ENCODE data around the gene OR52A1. TPM values are rescaled to one million over a fixed set of nuclear protein-coding genes. Genes with fewer than 3 reads are reported as not detected.
"Not testable (repeated sequence)": the region's sequence is repeated elsewhere in the genome, so short reads cannot be mapped to it uniquely, and the experiment has no call there.

Gene OR52A1
- polyA plus RNA-seq (ENCODE audit: insufficient read length) = 0.02 TPM
- long read RNA-seq, donor 1, partial matches to known transcripts = 0 of 1 reads
- long read RNA-seq, donor 1, other reads (novel, unspliced or antisense) = 0 of 1 reads
- long read RNA-seq, donor 2 = 0 reads
- long read RNA-seq, donor 3 = 0 reads
- long read RNA-seq, donor 4 = 0 reads
- long read RNA-seq, donor 5 = 0 reads
- long read RNA-seq, donor 6 = 0 reads
- long read RNA-seq, donor 7 = 0 reads
- long read RNA-seq, donor 8 = 0 reads

DNA sequence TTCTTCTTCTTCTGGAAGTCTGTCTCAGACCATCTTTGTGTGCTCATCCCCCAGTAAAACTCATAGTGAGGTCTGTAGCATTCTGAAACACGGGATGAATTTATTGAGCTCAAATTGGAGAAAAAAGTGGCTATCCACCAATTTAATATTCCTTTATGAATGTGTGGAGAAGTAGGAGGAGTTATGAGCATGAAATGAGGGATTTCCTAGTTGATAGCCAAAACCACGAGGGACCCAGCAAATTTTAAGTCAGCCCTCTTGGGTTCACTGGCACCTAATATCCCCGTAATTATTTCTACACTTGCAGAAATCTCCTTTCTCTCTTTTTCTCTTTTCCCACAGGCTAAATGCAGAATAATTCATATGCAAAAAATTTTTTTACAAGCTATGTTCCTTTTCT lies at the start of gene OR52A1:
Gene OR52A1 (minus strand): TSS at position 101 of the 400 bp plus-strand sequence. CDS start 2,388 bp downstream, outside the sequence.
- DNase-seq = no peak

DNA sequence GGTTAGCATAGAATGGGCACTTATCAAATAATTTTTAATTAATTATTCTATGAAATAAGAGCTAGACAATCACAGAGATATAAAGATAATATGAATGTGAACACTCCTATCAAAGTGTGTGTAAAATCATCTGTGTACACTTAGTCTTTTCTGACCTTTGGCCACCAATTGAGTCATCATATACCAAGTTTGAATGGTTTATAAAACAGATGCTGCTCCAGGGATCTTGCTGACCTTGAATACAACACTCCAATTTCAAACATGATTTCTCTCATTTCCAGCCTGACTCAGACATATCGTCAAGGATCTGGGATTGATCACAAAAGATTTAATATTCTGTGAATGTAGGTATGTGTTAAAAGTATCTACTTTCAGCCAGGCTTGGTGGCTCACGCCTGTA lies 48.8 kb upstream of the OR52A1 start:
- no peak for DNase-seq

DNA sequence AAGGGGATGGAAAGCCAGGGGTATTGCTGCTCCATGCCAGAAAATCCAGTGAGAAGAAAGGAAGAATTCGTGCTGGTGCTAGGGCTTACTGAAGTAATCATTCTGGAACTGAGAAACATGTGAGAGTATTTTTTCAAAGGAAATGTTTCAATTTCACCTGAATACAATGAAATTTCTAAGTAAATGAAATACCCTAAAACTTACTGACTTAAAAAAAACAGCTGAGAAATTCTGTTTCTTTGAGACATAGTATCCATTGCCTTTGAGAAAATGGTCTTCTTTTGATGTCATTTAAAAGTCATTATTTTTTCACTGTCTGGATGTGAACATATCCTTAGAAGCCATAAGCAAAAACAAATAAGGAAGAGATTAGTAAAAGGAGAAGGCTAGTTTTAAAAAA lies 46.0 kb upstream of the OR52A1 start, which contains the start of gene OR51V1:
Gene OR51V1 (minus strand): TSS at position 101 of the 400 bp plus-strand sequence. CDS start 0 bp downstream, at position 101.
- DNase-seq = no peak

DNA sequence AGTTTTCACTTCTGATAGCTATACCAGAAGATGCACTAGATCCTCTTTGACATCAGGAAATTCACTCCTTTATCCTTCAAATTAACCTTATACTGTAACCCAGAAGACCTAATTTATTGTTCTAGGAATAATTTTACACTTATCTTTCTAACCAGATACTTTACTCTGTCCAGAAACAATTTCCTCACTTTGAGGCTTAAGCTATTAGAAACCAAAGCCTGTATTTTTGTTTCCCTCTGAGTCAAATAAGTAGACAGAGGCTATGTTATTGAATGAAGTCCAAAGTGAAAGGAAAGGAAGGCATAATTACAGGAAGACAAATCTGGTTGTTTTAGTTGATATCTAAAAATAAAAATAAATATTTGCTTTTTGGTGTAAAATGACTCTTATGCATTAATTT lies 43.7 kb upstream of the OR52A1 start:
- DNase-seq = no peak

DNA sequence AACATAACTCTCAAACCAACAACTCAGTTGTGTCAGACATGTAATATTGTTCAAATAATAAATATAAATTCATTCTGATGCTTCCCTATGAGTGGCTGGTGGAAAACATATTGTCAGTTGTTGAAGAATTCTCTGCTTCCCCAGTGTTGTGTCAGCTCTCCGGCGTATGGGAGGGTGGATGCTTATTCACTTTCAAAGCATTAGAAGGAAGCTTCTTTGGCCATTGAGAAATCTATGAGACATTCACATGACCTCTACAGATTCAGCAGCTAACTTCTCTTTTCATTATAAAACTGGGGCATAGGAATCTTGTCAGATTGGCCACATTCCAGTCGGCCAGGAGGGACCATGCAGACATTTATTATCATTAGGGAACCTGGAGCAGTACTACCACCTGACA lies 43.0 kb upstream of the OR52A1 start:
- DNase-seq = no peak

DNA sequence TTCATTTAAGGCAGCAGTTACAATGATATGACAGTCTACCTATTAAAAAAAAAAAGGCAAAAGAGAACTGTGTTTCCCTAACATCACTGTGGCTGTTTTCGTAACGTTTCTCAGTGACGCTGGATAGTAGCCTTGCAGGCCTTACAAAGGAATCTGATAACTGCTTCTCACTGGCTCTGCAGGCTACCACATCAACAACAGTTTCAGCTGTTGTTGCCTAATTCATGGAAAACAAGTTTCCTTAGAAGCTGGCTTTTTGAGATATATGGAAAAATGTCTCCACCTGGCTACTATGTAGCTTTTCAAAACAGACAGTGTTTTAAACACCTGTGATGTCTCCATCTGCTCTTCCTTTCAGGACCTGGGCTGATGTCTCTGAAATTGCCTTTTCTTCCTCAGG lies 42.2 kb upstream of the OR52A1 start:
- DNase-seq = no peak

GRCh38 chr11:5196067-5196466 lies 41.5 kb upstream of the OR52A1 start:
- no peak for DNase-seq

DNA sequence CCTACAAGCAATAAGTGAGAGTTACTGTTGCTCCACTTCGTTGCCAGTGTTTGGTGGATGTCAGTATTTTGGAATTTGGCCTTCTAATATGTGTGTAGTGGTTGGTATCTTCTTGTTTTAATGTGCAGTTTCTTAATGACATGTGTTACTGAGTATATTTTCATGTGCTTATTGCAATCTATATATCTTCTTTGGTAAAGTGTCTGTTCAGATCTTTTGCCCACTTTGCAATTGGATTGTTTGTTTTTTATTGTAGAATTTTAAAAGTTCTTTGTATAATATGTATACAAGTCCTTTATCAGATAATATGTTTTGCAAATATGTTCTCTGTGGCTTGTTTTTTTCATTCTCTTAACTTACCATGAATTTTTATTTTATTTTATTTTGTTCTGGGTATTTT lies 38.2 kb upstream of the OR52A1 start:
- DNase-seq = no peak

- no peak for DNase-seq
Observed at GRCh38 chr11:5188201-5188600, 33.6 kb upstream of the OR52A1 start.

GRCh38 chr11:5178046-5178837 lies 23.7 kb upstream of the OR52A1 start:
- no peak for DNase-seq

- DNase-seq = no peak
Observed at GRCh38 chr11:5174934-5175333, 20.4 kb upstream of the OR52A1 start.

GRCh38 chr11:5171856-5172255 lies 17.3 kb upstream of the OR52A1 start:
- no peak for DNase-seq

DNA sequence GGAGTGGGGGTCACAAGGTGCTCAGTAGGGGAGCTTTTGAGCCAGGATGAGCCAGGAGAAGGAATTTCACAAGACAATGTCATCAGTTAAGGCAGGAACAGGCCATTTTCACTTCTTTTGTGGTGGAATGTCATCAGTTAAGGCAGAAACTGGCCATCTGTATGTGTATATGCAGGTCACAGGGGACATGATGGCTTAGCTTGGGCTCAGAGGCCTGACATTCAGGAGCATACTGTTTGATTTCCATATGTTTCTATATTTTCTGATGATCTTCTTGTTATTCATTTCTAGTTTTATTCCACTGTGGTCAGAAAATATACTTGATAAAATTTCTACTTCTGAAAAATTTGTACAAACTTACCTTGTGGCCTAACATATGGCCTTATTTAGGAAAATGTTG lies 11.3 kb upstream of the OR52A1 start:
- not testable (repeated sequence) for DNase-seq

- DNase-seq = not testable (repeated sequence)
Observed at GRCh38 chr11:5164807-5165206, 10.2 kb upstream of the OR52A1 start.

DNA sequence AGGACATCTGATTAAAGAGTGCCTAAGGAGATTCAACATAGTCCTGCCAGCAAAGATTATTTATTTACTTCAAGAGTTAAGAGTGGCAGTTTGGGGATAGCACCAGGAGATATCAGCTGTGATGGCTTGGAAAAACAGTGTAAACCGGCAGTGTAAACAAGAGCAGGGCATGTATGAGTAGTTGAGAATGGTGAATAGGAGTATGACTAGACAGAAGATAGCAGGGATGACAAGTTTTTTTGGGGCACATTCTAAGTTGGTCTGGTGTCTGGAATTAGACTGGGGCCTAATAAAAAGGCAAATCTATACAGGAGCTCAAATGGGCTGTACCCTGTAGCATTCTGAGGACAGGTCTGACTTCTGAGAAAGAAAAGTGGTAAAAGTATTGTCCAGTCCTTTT lies 6.5 kb upstream of the OR52A1 start:
- not testable (repeated sequence) for DNase-seq

DNA sequence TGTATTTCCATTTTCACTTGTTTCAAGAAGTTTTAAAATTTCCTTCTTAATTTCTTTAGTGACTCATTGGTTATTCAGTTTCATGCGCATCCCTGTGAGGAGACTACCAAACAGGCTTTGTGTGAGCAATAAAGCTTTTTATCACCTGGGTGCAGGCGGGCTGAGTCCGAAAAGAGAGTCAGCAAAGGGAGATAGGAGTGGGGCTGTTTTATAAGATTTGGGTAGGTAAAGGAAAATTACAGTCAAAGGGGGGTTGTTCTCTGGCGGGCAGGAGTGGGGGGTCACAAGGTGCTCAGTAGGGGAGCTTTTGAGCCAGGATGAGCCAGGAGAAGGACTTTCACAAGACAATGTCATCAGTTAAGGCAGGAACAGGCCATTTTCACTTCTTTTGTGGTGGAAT lies 5.7 kb upstream of the OR52A1 start:
- not testable (repeated sequence) for DNase-seq

GRCh38 chr11:5159806-5160205 lies 5.2 kb upstream of the OR52A1 start:
- DNase-seq = no peak

DNA sequence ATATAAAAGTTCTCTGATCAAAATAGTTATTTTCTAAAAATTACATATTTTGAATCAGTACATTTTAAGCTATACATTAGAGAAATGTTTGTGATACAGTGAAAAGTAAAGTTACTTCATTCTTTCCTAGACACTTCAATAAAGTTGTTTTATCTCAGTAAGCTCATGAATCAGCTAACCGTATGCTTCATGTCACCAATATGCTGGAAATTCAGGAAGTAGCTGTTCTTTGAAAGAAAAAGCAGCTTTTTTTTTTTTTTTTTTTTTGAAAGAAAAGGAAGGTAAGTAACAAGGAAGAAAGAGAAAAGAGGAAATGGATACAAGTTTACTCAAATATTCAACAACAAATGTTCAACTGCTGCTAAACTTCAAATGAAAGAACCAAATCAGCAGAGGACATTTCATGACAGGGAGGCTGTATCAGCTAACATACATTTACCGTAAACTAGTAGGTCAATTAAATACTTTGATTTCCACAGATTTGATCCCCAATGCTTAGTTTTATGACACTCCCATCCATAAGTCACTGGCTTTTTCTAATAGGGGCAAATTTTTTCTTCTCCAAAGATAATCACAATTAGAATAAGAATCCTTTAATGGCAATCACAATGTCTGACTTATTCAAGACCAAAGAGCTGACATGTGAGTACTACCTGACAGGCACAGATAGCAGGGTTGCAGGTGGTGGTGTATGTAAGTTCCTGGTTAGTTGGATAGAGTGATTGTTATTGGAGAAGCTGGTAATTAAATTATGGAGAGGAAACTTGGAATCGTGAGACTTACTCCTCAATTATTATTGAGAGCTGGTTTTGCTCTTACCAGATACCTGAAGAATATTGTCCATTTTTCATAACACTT lies 754 bp downstream of the OR52A1 start:
- no peak for DNase-seq

DNA sequence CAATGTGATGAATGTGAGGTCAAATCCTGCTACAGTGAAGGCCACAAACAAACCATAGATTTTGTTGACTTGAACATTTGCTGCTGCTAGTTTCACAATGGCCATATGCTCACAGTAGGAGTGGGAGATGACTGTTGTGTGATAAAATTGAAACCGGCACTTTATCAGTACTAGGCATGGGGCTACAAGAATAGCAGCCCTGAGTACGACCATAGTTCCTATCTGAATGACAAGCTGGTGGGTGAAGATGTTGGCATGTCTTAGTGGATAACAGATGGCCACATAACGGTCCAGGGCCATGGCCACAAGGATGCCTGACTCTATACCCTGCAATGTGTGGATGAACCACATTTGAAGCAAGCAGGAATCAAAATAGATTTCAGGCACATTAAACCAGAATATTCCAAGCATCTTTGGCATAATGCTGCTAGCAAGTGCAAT lies 2.8 kb downstream of the OR52A1 start:
- no peak for DNase-seq

- DNase-seq = not testable (repeated sequence)
Observed at GRCh38 chr11:5144206-5144605, 10.4 kb downstream of the OR52A1 start.

- no peak for DNase-seq
Observed at GRCh38 chr11:5137996-5138395, 16.6 kb downstream of the OR52A1 start, which contains the start of gene OR52A5. OR52A5 (minus strand) TSS chr11:5138356; CDS start chr11:5132642, 5,714 bp downstream.

GRCh38 chr11:5137014-5137413 lies 17.5 kb downstream of the OR52A1 start:
- DNase-seq = no peak

Data from left kidney (tissue), 8 donors.